HG03378 (cell line): Measurements from ENCODE around the gene AMELX.

ENCODE experiments used
- ATAC-seq: cut with Tn5 transposase; IDR thresholded peaks from one replicate; pipeline ENCODE4 v1.9.1; 2021; ENCODE audit warnings: mild to moderate bottlenecking, moderate library complexity; ENCODE audit not compliant: unreplicated experiment

The AMELX gene

GRCh38 chrX:11305641-11306040, 12.4 kb downstream of the AMELX start:
- no peak for ATAC-seq

- ATAC-seq: no peak
Observed at GRCh38 chrX:11309220-11309619, 16.0 kb downstream of the AMELX start.

GRCh38 chrX:11311706-11312105, 18.5 kb downstream of the AMELX start:
- no peak for ATAC-seq

- no peak for ATAC-seq
Observed at GRCh38 chrX:11319806-11320520, 26.8 kb downstream of the AMELX start.

GRCh38 chrX:11321986-11322385, 28.8 kb downstream of the AMELX start:
- no peak for ATAC-seq

- no peak for ATAC-seq
Observed at GRCh38 chrX:11328134-11328533, 34.9 kb downstream of the AMELX start.

GRCh38 chrX:11329021-11329420, 35.8 kb downstream of the AMELX start:
- ATAC-seq: no peak

- no peak for ATAC-seq
Observed at GRCh38 chrX:11331788-11332187, 38.6 kb downstream of the AMELX start.

- ATAC-seq: no peak
Observed at GRCh38 chrX:11334165-11334564, 41.0 kb downstream of the AMELX start.

- no peak for ATAC-seq
Observed at GRCh38 chrX:11336201-11336600, 43.0 kb downstream of the AMELX start.

- no peak for ATAC-seq
Observed at GRCh38 chrX:11337292-11338009, 44.2 kb downstream of the AMELX start.

GRCh38 chrX:11341274-11342201, 48.3 kb downstream of the AMELX start:
- peak; percentile 92 for ATAC-seq

- no peak for ATAC-seq
Observed at GRCh38 chrX:11342673-11343072, 49.5 kb downstream of the AMELX start.

- ATAC-seq: no peak
Observed at GRCh38 chrX:11346121-11346682, 53.0 kb downstream of the AMELX start.

- no peak for ATAC-seq
Observed at GRCh38 chrX:11347300-11347699, 54.1 kb downstream of the AMELX start.

- no peak for ATAC-seq
Observed at GRCh38 chrX:11349020-11349419, 55.8 kb downstream of the AMELX start.

GRCh38 chrX:11349661-11350337, 56.6 kb downstream of the AMELX start:
- ATAC-seq: no peak
